Esophagus muscularis mucosa (tissue), 4 donors: ENCODE data around the gene CIRBP. TPM values are rescaled to one million over a fixed set of nuclear protein-coding genes. Genes with fewer than 3 reads are reported as not detected.

Source experiments
- DNase-seq: peaks from one replicate; pipeline ENCODE4 v3.0.0-alpha.2; 2017; ENCODE audit errors: extremely low spot score
- H3K27ac ChIP-seq, 4 donors: fragments of 200-600 bp; sonication (generic); replicated peaks in 1 of 4; 1 replicate in 3 of 4; 2 replicates in 1 of 4; pipeline ENCODE4 v1.5.1; 2016 to 2019; ENCODE audit warnings: mild to moderate bottlenecking in 1 of 4
- H3K27me3 ChIP-seq, 4 donors: fragments of 200-600 bp; sonication (generic); one replicate each; pipeline versions ENCODE4 v1.5.1 to v1.6.0; 2016 to 2019
- H3K36me3 ChIP-seq, 4 donors: fragments of 200-600 bp; sonication (generic); one replicate each; pipeline ENCODE4 v1.5.1; 2016 to 2019
- H3K4me1 ChIP-seq, 4 donors: fragments of 200-600 bp; sonication (generic); one replicate each; pipeline ENCODE4 v1.5.1; 2016 to 2019
- H3K4me3 ChIP-seq, 4 donors: fragments of 200-600 bp; sonication (generic); 1 replicate in 2 of 4; 2 replicates in 2 of 4; pipeline ENCODE4 v1.5.1; 2016 to 2019; ENCODE audit warnings: mild to moderate bottlenecking in 4 of 4, moderate library complexity in 1 of 4
- H3K9me3 ChIP-seq, 4 donors: fragments of 200-600 bp; sonication (generic); 1 replicate in 3 of 4; 2 replicates in 1 of 4; pipeline ENCODE4 v1.5.1; 2016 to 2019
- EP300 ChIP-seq: sonication (generic); formaldehyde crosslinking; IDR thresholded peaks from one replicate; pipeline ENCODE4 v1.6.1; 2017; ENCODE audit warnings: antibody characterized with exemption
- POLR2A ChIP-seq: fragments of 450-650 bp; IDR thresholded peaks from one replicate; pipeline ENCODE4 v1.6.1; 2017; ENCODE audit warnings: antibody characterized with exemption, moderate library complexity, mild to moderate bottlenecking, low read depth
- POLR2AphosphoS5 ChIP-seq, 2 donors: sonication (generic); formaldehyde crosslinking; IDR thresholded peaks; one replicate each; pipeline ENCODE4 v1.6.1; 2017; ENCODE audit warnings: antibody characterized with exemption in 2 of 2
- WGBS: methylation state at CpG from one replicate; pipeline ENCODE4 v1.1.5; 2018; 5-methylcytosine and 5-hydroxymethylcytosine counted together
- intact Hi-C: fragments of 100-400 bp; cut with DNase I; formaldehyde crosslinking; loops from one replicate; pipeline ENCODE4 v1.15.1; 2023
- total RNA-seq, 4 donors: library from RNA; depleted of rRNA; stranded (reverse); fragments of >200 nt; gene quantifications; one replicate each; pipeline versions ENCODE4 v1.1.0 to v1.2.1, GENCODE V29; 2016
- TF ChIP-seq, protein P1 (sequence below), 3 experiments: fragments of 200-600 bp in 2 of 3; fragments of 450-650 bp in 1 of 3; sonication (generic) in 2 of 3; IDR thresholded peaks; one replicate each; pipeline ENCODE4 v1.5.1; 2017 to 2019; ENCODE audit warnings: antibody characterized with exemption in 3 of 3, mild to moderate bottlenecking in 2 of 3, moderate library complexity in 1 of 3

CIRBP gene
- total RNA-seq, 4 donors from 2014 or later = 236 to 601 (median 429) TPM

DNA sequence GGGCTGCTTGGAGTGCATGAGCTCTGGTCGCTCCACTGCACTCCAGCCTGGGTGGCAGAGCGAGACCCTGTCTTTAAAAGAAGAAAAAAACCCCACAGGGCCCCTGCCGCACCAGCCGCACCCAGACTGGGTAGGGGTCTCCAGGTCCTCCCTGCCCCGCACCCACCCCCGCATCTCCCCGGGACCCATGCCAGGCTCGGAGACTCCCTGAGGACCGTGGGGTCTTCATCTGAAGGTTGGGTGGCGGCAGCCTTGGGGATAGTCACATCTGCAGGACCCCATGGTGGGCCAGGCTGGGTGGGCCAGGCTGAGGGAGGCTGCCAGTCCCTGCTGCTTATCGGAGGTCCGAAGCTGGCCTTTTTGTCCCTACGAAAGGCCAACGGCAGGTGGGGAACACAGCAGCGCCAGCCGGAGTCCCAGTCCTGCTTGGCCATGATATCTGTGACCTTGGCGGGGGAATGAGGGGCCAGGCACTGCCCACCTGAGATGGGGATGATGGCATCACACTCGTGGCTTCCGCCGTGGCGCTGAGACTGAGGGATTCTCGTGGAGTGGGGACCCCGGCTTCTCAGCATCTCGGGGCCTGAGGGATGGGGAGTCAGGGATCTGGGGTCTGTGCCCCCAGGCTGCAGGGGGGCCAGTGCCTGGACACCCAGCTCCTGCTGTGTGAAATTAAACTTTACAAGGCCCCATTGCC, 27.6 kb downstream of the CIRBP start:
- intact Hi-C loops = no loop called here
- Histone ChIP-seq H3K27me3 (peaks cover 0 to 54% (median 19%) of the 10 kb centered on the region in 4 donors), H3K4me1 (peaks cover 6 to 12% (median 12%) of the 10 kb centered on the region in 4 donors), H3K9me3 (no peaks in the 10 kb centered on the region), H3K36me3 (no peaks in the 10 kb centered on the region), H3K27ac (no peak overlapping the region), H3K4me3 (no peak overlapping the region)
- no peak for DNase-seq
- 90% methylated on average over 14 of the region's 24 CpGs for WGBS
- TF ChIP-seq EP300 (no peak), POLR2A (no peak), POLR2AphosphoS5 (IDR thresholded peaks at IDR 0.05) (no peak)
- TF ChIP-seq, protein P1, sequence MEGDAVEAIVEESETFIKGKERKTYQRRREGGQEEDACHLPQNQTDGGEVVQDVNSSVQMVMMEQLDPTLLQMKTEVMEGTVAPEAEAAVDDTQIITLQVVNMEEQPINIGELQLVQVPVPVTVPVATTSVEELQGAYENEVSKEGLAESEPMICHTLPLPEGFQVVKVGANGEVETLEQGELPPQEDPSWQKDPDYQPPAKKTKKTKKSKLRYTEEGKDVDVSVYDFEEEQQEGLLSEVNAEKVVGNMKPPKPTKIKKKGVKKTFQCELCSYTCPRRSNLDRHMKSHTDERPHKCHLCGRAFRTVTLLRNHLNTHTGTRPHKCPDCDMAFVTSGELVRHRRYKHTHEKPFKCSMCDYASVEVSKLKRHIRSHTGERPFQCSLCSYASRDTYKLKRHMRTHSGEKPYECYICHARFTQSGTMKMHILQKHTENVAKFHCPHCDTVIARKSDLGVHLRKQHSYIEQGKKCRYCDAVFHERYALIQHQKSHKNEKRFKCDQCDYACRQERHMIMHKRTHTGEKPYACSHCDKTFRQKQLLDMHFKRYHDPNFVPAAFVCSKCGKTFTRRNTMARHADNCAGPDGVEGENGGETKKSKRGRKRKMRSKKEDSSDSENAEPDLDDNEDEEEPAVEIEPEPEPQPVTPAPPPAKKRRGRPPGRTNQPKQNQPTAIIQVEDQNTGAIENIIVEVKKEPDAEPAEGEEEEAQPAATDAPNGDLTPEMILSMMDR (IDR thresholded peaks at IDR 0.05) = no peak

DNA sequence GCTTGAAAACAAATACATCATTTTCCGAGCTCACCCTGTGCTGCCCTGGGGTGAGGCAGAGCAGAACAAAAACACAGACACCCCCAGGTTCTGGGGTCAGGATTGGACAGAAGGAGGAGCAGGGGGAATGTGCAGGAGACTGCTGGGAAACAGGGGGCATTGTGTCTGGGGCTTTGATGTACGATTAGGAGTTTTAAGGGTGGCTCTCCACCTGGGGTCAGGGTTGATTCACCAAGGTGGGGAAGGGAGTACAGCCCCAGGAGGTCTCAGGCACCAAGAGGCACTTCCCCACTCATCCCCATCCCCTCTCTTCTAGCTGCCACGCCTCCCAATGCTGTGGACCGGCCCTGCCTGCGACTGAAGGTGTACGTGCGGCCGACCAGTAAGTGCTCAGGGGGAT, 29.1 kb downstream of the CIRBP start:
- TF ChIP-seq EP300 = no peak
- no peak for TF ChIP-seq POLR2AphosphoS5 (IDR thresholded peaks at IDR 0.05)
- TF ChIP-seq, protein P1 (IDR thresholded peaks at IDR 0.05) = no peak
- TF ChIP-seq POLR2A = no peak
- Histone ChIP-seq H3K36me3 (no peaks in the 10 kb centered on the region), H3K4me1 (peaks cover 6 to 12% (median 12%) of the 10 kb centered on the region in 4 donors), H3K27me3 (peaks cover 0 to 38% (median 15%) of the 10 kb centered on the region in 4 donors), H3K27ac (no peak overlapping the region), H3K4me3 (no peak overlapping the region), H3K9me3 (no peaks in the 10 kb centered on the region)
- intact Hi-C loops = no loop called here
- DNase-seq = no peak
- 98% methylated on average over 3 of the region's 8 CpGs for WGBS

DNA sequence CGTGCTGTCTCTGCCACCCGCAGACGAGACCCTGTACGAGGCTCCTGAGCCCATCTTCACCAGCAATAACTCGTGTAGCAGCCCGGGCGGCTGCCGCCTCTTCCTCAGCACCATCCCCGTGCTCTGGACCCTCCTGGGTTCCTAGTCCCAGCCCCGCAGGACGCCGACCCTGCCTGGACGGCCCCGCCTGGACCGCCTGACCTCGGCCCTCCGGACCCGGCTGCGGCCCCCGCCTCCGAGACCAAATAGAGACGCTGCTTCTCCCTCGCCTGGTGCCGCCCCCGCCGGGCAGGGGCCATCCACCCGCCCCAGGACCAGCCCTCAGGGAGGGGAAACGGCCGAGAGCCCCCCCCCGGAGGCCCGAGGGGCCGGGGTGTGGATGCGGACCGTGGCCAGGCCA, 30.7 kb downstream of the CIRBP start:
- Histone ChIP-seq H3K27me3 (peaks cover 0 to 23% (median 9%) of the 10 kb centered on the region in 4 donors), H3K36me3 (no peaks in the 10 kb centered on the region), H3K4me3 (no peak overlapping the region), H3K27ac (no peak overlapping the region), H3K9me3 (no peaks in the 10 kb centered on the region), H3K4me1 (peaks cover 6 to 12% (median 11%) of the 10 kb centered on the region in 4 donors)
- DNase-seq = no peak
- WGBS = 74% methylated on average over 19 of the region's 34 CpGs
- TF ChIP-seq POLR2A (no peak), POLR2AphosphoS5 (IDR thresholded peaks at IDR 0.05) (no peak), EP300 (no peak)
- TF ChIP-seq, protein P1 (IDR thresholded peaks at IDR 0.05) = no peak
- intact Hi-C loops = no loop called here

DNA sequence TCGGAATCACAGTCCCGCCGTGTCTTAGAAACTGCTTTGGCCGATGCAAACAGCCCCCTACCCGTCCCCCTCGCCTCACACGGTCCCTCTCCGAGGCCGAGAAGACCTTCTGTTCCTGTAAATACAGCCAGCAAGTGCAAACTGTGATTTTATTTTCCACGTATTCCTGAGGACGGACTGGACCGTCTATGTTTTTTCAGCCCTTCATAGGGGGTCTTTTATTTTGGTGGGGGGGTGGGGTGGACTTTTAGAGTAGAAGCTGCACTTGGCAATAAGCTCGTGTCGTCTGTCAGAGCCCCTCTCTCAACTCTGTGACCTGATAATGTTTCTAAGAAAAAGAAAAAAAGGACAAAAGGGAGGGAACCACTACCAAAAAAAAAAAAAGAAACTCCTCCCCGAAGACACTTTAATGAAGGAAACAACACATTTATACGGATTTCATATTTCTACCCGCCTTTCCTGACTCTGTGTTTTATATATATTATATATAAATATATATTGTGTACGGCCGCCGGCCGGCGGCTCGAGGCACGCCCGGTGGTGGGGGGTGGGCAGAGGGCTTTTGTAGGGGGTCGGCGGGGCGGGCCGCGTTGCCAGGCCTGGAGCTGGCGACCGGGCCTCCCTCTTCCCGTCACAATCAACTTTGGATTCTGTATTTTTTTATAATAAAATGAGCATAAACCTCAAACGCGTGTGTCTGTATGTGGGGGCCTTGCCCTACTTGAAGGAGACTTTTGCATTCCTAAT, 31.8 kb downstream of the CIRBP start:
- peaks cover 0 to 2% (median under 1%) of the 10 kb centered on the region in 4 donors for H3K4me1 ChIP-seq
- no peak for TF ChIP-seq POLR2AphosphoS5 (IDR thresholded peaks at IDR 0.05)
- TF ChIP-seq, protein P1 (IDR thresholded peaks at IDR 0.05) = no peak
- no peak for TF ChIP-seq EP300
- TF ChIP-seq POLR2A = no peak
- WGBS = 85% methylated on average over 35 of the region's 35 CpGs
- intact Hi-C loops = no loop called here
- H3K27me3 ChIP-seq = peaks cover 0 to 12% (median 0%) of the 10 kb centered on the region in 4 donors
- no peak for DNase-seq
- no peaks in the 10 kb centered on the region for H3K9me3 ChIP-seq
- no peak overlapping the region for H3K4me3 ChIP-seq
- H3K36me3 ChIP-seq = no peaks in the 10 kb centered on the region
- H3K27ac ChIP-seq = no peak overlapping the region
